K562 (cell line): ENCODE data around the gene MMP24OS. TPM values are rescaled to one million over a fixed set of nuclear protein-coding genes. Genes with fewer than 3 reads are reported as not detected.

Experiments used
- ATF1 ChIP-seq, 2 experiments: fragments of 450-650 bp in 1 of 2; IDR thresholded peaks; 2 replicates each; pipeline ENCODE4 v1.6.1; 2016; ENCODE audit warnings: missing compliant biosample characterization in 1 of 2, missing genetic modification characterization in 1 of 2
- CHD4 ChIP-seq: fragments of 200-600 bp; sonication (generic); IDR thresholded peaks from 3 replicates; pipeline ENCODE4 v1.6.1; 2012; ENCODE audit warnings: low read depth, mild to moderate bottlenecking, mixed read lengths, low read length, inconsistent platforms; ENCODE audit not compliant: insufficient read depth, insufficient replicate concordance, poor library complexity, severe bottlenecking
- DMBX1 ChIP-seq: fragments of 250-450 bp; sonication (Bioruptor Pico); IDR thresholded peaks from 2 replicates; pipeline ENCODE4 v1.8.0; 2022; ENCODE audit warnings: inconsistent platforms, mild to moderate bottlenecking, moderate library complexity, borderline replicate concordance
- EP400 ChIP-seq: fragments of 450-650 bp; IDR thresholded peaks from 2 replicates; pipeline ENCODE4 v1.6.1; 2017; ENCODE audit warnings: antibody characterized with exemption, mild to moderate bottlenecking, moderate library complexity
- ETS1 ChIP-seq: conservative IDR thresholded peaks from 2 replicates; pipeline ENCODE4 v1.6.1; 2011; ENCODE audit warnings: low read depth, mild to moderate bottlenecking, low read length; ENCODE audit not compliant: control insufficient read depth
- PML ChIP-seq: IDR thresholded peaks from 2 replicates; pipeline ENCODE4 v1.6.1; 2012; ENCODE audit warnings: low read length, inconsistent platforms
- SNIP1 ChIP-seq: fragments of 450-650 bp; IDR thresholded peaks from 2 replicates; pipeline ENCODE4 v1.7.1; 2017; ENCODE audit warnings: low read depth, mild to moderate bottlenecking
- TEAD1 ChIP-seq, 2 experiments: fragments of 450-650 bp in 1 of 2; sonication (generic) in 1 of 2; formaldehyde crosslinking; IDR thresholded peaks; 2 replicates each; pipeline versions ENCODE4 v1.4.0 to v1.8.0; 2020 to 2022; ENCODE audit warnings: mild to moderate bottlenecking in 2 of 2, missing genetic modification reagents in 1 of 2
- ZBTB8A ChIP-seq: fragments of 450-650 bp; IDR thresholded peaks from 2 replicates; pipeline ENCODE4 v1.6.1; 2018; ENCODE audit warnings: mild to moderate bottlenecking, moderate library complexity; ENCODE audit not compliant: partially characterized antibody
- polyA plus RNA-seq, 8 experiments: library from polyadenylated mRNA; depleted of rRNA in 4 of 8; stranded (reverse) in 5 of 8; unstranded in 3 of 8; fragments of >200 nt; fragmentation: Nextera tagmentation in 2 of 8; fragmentation: Illumina TruSeq in 1 of 8; extraction: Ambion mirVana in 2 of 8; extraction: Trizol in 1 of 8; gene quantifications; 2 replicates each; pipeline versions ENCODE4 v1.2.1 to v1.2.3, GENCODE V29; 2011 to 2014; ENCODE audit warnings: inconsistent platforms in 1 of 8, missing spikeins in 1 of 8
- total RNA-seq, 7 experiments: library from RNA; depleted of rRNA in 6 of 7; stranded (reverse); fragments of >200 nt in 6 of 7; fragmentation: Illumina TruSeq in 2 of 7; extraction: Trizol in 2 of 7; gene quantifications; 2 replicates each; pipeline versions ENCODE4 v1.2.1 to v1.2.3, GENCODE V29; 2011 to 2021; ENCODE audit warnings: low replicate concordance in 1 of 7
- TF ChIP-seq, protein P1 (sequence below): sonication (generic); formaldehyde crosslinking; IDR thresholded peaks from 2 replicates; pipeline ENCODE4 v1.8.0; 2023; ENCODE audit warnings: missing genetic modification reagents, mild to moderate bottlenecking, borderline replicate concordance
- TF ChIP-seq, protein P2 (sequence below): sonication (generic); formaldehyde crosslinking; IDR thresholded peaks from 2 replicates; pipeline ENCODE4 v1.8.0; 2022; ENCODE audit warnings: mild to moderate bottlenecking, missing genetic modification reagents
- TF ChIP-seq, protein P3 (sequence below): fragments of 250-450 bp; sonication (Bioruptor Pico); IDR thresholded peaks from 2 replicates; pipeline ENCODE4 v1.5.0; 2020; ENCODE audit warnings: mild to moderate bottlenecking

MMP24OS gene
- total and polyA plus RNA-seq, 9 of the 15 experiments (the other 6 are each of a cell fraction or from before 2014, with no cell fraction given): 0.92 to 41.5 (median 11.4) TPM

- TF ChIP-seq, protein P1, sequence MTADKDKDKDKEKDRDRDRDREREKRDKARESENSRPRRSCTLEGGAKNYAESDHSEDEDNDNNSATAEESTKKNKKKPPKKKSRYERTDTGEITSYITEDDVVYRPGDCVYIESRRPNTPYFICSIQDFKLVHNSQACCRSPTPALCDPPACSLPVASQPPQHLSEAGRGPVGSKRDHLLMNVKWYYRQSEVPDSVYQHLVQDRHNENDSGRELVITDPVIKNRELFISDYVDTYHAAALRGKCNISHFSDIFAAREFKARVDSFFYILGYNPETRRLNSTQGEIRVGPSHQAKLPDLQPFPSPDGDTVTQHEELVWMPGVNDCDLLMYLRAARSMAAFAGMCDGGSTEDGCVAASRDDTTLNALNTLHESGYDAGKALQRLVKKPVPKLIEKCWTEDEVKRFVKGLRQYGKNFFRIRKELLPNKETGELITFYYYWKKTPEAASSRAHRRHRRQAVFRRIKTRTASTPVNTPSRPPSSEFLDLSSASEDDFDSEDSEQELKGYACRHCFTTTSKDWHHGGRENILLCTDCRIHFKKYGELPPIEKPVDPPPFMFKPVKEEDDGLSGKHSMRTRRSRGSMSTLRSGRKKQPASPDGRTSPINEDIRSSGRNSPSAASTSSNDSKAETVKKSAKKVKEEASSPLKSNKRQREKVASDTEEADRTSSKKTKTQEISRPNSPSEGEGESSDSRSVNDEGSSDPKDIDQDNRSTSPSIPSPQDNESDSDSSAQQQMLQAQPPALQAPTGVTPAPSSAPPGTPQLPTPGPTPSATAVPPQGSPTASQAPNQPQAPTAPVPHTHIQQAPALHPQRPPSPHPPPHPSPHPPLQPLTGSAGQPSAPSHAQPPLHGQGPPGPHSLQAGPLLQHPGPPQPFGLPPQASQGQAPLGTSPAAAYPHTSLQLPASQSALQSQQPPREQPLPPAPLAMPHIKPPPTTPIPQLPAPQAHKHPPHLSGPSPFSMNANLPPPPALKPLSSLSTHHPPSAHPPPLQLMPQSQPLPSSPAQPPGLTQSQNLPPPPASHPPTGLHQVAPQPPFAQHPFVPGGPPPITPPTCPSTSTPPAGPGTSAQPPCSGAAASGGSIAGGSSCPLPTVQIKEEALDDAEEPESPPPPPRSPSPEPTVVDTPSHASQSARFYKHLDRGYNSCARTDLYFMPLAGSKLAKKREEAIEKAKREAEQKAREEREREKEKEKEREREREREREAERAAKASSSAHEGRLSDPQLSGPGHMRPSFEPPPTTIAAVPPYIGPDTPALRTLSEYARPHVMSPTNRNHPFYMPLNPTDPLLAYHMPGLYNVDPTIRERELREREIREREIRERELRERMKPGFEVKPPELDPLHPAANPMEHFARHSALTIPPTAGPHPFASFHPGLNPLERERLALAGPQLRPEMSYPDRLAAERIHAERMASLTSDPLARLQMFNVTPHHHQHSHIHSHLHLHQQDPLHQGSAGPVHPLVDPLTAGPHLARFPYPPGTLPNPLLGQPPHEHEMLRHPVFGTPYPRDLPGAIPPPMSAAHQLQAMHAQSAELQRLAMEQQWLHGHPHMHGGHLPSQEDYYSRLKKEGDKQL (CRISPR knock-in tag): no peak
- 0 out of 2 replicates have a peak, but pooled peaks have one; percentile 24 for TF ChIP-seq DMBX1 (CRISPR knock-in tag)
- peak; percentile 87 for TF ChIP-seq SNIP1
- TF ChIP-seq, protein P2, sequence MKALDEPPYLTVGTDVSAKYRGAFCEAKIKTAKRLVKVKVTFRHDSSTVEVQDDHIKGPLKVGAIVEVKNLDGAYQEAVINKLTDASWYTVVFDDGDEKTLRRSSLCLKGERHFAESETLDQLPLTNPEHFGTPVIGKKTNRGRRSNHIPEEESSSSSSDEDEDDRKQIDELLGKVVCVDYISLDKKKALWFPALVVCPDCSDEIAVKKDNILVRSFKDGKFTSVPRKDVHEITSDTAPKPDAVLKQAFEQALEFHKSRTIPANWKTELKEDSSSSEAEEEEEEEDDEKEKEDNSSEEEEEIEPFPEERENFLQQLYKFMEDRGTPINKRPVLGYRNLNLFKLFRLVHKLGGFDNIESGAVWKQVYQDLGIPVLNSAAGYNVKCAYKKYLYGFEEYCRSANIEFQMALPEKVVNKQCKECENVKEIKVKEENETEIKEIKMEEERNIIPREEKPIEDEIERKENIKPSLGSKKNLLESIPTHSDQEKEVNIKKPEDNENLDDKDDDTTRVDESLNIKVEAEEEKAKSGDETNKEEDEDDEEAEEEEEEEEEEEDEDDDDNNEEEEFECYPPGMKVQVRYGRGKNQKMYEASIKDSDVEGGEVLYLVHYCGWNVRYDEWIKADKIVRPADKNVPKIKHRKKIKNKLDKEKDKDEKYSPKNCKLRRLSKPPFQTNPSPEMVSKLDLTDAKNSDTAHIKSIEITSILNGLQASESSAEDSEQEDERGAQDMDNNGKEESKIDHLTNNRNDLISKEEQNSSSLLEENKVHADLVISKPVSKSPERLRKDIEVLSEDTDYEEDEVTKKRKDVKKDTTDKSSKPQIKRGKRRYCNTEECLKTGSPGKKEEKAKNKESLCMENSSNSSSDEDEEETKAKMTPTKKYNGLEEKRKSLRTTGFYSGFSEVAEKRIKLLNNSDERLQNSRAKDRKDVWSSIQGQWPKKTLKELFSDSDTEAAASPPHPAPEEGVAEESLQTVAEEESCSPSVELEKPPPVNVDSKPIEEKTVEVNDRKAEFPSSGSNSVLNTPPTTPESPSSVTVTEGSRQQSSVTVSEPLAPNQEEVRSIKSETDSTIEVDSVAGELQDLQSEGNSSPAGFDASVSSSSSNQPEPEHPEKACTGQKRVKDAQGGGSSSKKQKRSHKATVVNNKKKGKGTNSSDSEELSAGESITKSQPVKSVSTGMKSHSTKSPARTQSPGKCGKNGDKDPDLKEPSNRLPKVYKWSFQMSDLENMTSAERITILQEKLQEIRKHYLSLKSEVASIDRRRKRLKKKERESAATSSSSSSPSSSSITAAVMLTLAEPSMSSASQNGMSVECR (CRISPR knock-in tag): peak; percentile 90
- TF ChIP-seq TEAD1 (CRISPR knock-in tag; IDR thresholded peaks at IDR 0.05): 0 out of 4 replicates have a peak, but pooled peaks of 1 of the 2 experiments have one; percentile 52
- TF ChIP-seq ATF1 (CRISPR knock-in tag; IDR thresholded peaks at IDR 0.05): no peak
- TF ChIP-seq ATF1 (tag; IDR thresholded peaks at IDR 0.05): peak; percentile 38; the same call in 1 of the 2 replicates
- TF ChIP-seq ZBTB8A: no peak
- peak; percentile 95 for TF ChIP-seq EP400
- TF ChIP-seq PML: peak; percentile 69; the same call in 1 of the 2 replicates
- no peak for TF ChIP-seq CHD4
- TF ChIP-seq, protein P3, sequence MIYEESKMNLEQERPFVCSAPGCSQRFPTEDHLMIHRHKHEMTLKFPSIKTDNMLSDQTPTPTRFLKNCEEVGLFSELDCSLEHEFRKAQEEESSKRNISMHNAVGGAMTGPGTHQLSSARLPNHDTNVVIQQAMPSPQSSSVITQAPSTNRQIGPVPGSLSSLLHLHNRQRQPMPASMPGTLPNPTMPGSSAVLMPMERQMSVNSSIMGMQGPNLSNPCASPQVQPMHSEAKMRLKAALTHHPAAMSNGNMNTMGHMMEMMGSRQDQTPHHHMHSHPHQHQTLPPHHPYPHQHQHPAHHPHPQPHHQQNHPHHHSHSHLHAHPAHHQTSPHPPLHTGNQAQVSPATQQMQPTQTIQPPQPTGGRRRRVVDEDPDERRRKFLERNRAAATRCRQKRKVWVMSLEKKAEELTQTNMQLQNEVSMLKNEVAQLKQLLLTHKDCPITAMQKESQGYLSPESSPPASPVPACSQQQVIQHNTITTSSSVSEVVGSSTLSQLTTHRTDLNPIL (CRISPR knock-in tag): no peak
- peak; percentile 73; the same call in 1 of the 2 replicates for TF ChIP-seq ETS1
These were observed 6.5 kb upstream of the MMP24OS start, which contains the start of gene EIF6 (continued) for GRCh38 chr20:35284267-35284991.
